Occipital lobe (tissue), 2 donors: ENCODE data around the gene GRHL1. TPM values are rescaled to one million over a fixed set of nuclear protein-coding genes. Genes with fewer than 3 reads are reported as not detected.
A peak's percentile ranks its signal among the peaks of the same experiment; 100 is the strongest.

ENCODE experiments used
- DNase-seq: peaks from one replicate; lab custom pipeline; 2025; lab: John Stamatoyannopoulos, UW
- total RNA-seq: library from RNA; depleted of rRNA; stranded (reverse); fragments of >200 nt; gene quantifications from one replicate; pipeline ENCODE4 v1.2.3, GENCODE V29; 2014

The GRHL1 gene
- total RNA-seq, 1 donor from 2014 or later: 4.1 TPM

DNA sequence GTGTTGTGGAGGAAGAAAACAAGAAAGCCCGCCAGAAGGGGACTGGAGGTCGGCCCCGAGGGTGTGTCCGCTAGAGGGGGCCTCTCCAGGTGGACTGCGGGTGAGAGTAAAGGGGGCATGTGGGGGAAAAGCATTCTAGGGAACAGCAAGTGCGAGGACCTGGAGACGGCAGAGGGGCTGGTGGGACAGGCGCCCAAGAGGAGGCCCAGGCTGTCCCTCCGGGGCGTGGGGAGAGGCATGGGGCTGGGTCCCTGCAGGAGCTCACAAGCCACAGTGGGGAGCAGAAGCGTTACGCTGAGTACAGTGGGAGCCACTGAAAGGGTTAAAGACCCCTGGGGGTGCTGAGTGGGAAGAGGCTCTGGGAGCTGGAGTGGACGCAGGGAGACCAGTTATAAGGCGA, 90.2 kb downstream of the GRHL1 start:
- no peak for DNase-seq

DNA sequence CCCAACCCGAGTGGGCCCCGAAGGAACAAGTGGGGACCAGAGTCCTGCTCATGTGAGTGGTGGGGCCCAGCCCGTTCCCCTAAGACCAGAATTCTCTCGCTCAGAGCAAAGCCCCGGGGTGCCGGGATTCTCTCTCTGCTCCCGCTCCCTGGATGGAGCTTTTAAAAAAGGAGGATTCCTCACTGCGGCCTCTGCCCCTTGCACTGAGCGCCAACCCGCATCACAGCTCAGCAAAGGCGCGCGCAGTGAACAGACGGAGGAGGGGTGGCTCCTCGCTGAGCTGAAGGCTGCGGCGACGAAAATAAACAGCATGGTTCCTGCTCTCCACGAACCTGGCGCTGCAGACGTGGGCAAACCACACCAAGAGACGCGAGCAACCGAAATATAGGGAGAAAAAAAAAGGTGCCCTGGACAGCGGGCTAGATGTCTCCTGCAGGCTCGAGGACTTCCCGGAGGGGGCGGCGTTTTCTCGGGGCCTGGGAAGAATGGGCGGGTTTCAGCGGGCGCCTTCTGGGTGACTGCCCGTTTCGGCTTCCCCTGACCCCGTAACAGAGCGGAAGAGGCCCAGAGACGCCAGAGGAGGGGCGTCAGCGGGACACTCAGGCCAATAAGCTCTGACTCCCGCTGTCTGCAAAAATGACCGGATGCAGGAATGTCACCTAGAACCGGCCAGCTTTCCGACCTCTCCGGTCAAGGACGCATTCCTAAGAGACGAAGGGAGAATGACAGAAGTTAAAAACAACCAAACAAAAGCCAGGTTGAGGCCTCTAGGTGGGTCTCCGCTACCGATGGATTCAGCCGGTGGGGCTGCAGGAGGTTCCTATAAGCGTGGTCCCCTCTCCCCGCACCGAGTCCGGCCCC, 91.0 kb downstream of the GRHL1 start:
- no peak for DNase-seq

DNA sequence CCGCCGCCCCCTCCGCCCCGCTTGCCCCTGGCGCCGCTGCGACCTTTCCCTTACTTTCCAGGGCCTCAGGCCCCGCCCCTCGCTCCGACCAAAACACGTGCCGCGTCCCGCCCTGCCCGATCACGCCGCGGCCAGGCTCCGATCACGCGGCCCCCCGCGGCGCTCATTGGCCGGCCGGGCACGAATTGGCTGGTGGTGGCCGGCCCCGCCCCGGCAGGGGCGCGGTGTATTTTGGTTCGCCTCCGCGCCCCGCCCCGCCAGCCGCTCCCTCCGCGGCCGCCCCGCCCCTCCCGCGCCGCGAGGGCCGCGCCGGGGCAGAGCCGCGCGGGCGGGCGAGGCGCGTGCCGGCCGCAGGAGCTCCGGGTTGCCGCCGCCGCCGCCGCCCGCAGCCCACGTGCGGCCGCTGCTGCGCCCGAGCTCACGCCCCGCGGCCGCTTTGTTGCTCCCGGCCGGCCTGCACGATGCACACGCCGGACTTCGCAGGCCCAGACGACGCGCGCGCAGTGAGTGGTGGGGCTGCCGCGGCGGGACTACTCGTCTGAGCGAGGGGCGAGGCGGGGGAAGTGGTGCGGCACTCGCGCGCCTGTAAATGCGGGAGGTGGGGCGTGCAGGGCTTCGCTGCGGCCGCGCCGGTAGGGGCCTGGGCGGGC, 91.9 kb downstream of the GRHL1 start, which contains the start of gene KLF11:
KLF11 (plus strand) TSS at position 295 of the 650 bp plus-strand sequence; CDS start at position 462, 167 bp downstream.
- peak; percentile 74 for DNase-seq

DNA sequence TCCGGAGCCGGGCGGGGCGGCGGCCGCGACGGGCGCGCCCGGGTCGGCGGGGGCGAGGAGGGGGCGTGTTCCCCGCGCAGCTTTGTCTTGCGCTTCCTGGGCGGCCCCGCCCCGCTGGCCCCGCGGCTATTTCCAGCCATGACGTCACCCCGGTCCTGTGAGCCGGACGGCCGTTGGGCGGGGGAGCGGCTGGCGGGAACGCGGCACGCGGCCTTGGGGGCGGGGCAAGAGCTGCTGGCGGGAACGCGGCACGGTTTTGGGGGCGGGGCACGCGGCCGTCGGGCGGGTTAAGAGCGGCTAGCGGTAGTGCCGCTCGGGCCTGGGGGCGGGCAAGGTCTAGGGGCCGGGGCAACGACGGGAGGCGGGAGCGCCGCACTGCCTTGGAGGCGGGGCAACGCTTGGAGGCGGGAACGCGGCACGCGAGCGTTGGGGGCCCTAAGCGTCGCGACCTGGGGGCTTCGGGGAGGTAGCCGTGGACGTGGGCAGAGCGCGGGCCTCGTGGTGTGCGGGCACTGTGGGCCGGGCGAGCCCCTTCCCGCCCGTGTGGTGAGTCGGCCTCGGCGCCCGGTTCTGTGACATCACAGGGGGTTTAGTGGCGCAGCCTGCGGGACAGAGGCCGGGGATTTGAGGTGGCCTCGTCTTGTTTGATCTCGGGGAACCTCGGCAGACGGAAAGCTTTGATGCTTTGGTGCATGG, 92.6 kb downstream of the GRHL1 start:
- peak; percentile 60 for DNase-seq

DNA sequence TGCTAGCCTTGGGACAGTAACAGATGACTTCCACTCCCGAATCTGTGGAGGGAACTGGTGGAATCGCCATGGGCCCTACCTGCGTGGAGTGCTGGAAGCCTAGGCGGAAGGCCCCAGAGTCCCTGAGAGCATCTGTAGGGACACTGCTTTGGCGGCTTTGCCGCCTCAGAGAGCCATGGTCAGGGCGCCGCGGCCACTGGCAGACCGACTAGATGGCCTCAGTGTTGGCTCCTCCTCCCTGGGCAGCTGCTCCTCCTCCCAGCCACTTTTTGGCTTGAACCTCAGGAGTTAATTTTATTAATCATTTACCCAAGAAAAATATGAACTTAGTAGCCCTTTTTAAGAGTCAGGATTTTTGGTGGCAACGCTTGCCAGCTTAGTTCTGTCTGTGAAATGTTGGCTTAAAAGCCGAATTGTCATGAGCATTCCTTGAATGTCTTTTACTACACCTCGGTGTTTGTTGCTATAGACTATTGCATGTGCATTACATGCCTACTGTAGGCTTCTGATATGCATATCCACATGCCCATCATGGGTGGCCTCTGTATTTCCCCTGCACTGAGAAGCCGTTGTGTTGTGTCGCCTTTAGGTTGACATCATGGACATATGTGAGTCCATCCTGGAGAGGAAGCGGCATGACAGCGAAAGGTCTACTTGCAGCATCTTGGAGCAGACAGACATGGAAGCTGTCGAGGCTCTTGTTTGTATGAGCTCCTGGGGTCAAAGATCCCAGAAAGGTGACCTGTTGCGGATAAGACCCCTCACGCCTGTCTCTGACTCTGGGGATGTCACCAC, 94.3 kb downstream of the GRHL1 start:
- DNase-seq: no peak

DNA sequence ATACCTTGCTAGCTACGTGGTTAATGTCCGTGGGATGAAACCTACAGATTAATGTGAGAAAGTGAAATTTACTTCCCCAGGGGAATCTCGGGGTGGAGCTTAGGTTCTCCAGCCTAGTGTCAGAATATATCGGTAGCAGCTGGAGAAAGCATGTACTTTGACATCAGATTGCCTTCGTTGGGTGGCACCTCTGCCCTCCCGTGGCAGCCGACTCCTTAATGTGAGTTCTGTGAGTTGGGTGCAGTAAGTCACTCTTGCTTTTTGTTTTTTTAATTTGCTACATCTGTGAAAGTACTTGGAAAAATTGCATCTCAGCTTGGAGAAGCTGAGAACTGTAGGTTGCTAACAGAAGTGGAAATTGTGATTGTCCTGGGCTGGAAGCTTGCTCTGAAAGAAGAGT, 95.4 kb downstream of the GRHL1 start:
- DNase-seq: no peak

DNA sequence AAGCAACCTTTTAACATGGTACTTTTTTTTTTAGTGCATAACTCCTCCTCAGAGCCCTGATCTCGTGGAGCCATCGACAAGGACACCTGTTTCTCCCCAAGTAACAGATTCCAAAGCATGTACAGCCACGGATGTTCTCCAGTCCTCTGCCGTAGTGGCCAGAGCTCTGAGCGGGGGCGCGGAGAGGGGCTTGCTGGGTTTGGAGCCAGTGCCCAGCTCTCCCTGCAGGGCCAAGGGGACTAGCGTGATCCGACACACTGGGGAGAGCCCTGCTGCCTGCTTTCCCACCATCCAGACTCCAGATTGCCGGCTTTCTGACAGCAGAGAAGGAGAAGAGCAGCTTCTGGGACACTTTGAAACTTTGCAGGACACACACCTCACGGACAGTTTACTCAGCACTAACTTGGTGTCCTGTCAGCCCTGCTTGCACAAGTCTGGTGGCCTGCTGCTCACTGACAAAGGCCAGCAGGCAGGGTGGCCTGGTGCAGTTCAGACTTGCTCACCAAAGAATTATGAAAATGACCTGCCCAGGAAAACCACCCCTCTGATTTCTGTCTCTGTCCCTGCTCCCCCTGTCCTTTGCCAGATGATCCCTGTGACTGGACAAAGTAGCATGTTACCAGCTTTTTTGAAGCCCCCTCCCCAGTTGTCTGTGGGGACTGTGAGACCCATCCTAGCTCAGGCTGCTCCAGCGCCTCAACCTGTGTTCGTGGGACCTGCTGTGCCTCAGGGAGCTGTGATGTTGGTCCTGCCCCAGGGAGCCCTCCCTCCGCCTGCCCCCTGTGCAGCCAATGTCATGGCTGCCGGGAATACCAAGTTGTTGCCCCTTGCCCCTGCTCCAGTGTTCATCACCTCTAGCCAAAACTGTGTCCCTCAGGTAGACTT, 96.4 kb downstream of the GRHL1 start:
- no peak for DNase-seq

DNA sequence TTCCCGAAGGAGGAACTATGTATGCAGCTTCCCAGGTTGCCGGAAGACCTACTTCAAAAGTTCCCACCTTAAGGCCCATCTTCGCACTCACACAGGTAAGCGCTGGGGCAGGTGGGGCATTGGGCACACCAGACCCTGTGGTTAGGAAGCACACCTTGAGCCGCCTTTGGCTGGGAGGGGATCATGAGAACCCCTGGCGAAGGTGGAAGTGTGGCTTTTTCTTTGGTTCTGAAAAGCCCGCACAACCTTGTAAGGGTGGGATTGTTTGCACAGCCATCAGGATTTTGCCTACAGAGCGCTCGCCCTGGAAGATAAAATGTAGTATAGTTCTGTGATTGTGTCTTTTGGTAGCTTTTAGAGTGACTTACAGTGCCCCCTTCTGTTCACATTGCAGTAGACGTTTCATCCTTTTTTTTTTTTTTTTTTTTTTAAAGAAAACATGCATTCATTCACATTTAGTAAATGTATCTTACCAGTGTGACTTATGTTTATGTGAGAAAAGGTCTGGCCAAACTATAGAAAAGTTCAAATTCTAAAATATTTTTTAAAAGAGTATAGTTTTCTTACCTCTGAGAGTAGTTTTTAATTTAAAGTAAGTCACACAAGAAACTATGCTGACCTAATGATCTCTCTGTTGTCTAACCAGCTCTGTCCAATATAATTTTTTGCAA, 97.1 kb downstream of the GRHL1 start:
- no peak for DNase-seq

Other genes starting within 250 kb of the GRHL1 start
- 48.0 TPM for gene TAF1B, start 108.2 kb upstream of the GRHL1 start, total RNA-seq
- 14.0 TPM for gene KLF11, start 91.9 kb downstream of the GRHL1 start, total RNA-seq
- gene CYS1, start 128.7 kb downstream of the GRHL1 start, total RNA-seq: 2.0 TPM
- 4.8 TPM for gene RRM2, start 171.0 kb downstream of the GRHL1 start, total RNA-seq